Left ventricle myocardium inferior (tissue), 1 donor: ENCODE results near the gene KAT2A. TPM values are rescaled to one million over a fixed set of nuclear protein-coding genes. Genes with fewer than 3 reads are reported as not detected.
"Not testable (repeated sequence)": the region's sequence is repeated elsewhere in the genome, so short reads cannot be mapped to it uniquely, and the experiment has no call there.

Source experiments
- DNase-seq: peaks from one replicate; pipeline ENCODE4 v3.0.0-alpha.2; 2020
- H3K27ac ChIP-seq: fragments of 200-600 bp; replicated peaks from 2 replicates; pipeline ENCODE4 v1.8.0; 2021
- H3K27me3 ChIP-seq: fragments of 200-600 bp; 2 replicates; pipeline ENCODE4 v1.8.0; 2021; ENCODE audit warnings: low read depth
- H3K36me3 ChIP-seq: fragments of 200-600 bp; 2 replicates; pipeline ENCODE4 v1.8.0; 2021
- H3K4me1 ChIP-seq: fragments of 200-600 bp; 2 replicates; pipeline ENCODE4 v1.8.0; 2021
- H3K4me3 ChIP-seq: fragments of 200-600 bp; 2 replicates; pipeline ENCODE4 v1.8.0; 2021; ENCODE audit warnings: mild to moderate bottlenecking, moderate library complexity
- H3K9me3 ChIP-seq: fragments of 200-600 bp; replicated peaks from 2 replicates; pipeline ENCODE4 v1.8.0; 2021
- CTCF ChIP-seq: fragments of 200-600 bp; IDR thresholded peaks from 2 replicates; pipeline ENCODE4 v1.8.0; 2021; ENCODE audit warnings: antibody characterized with exemption, mild to moderate bottlenecking, borderline replicate concordance
- intact Hi-C: fragments of 100-400 bp; cut with micrococcal nuclease; formaldehyde crosslinking; loops from one replicate; pipeline ENCODE4 v1.11.0; 2022
- total RNA-seq: library from RNA; stranded (reverse); fragmentation: NEBNext Ultra II Directional; extraction: Animal tissue kit (Norgen Biotek cat#: 25700); gene quantifications from one replicate; pipeline ENCODE4 v1.2.1, GENCODE V29; 2021
- donor health status: DM: no; HTN: yes; CAD: no; lungs with severe emphysema.

The KAT2A gene
- total RNA-seq, 1 donor from 2014 or later, result 25.7 TPM

DNA sequence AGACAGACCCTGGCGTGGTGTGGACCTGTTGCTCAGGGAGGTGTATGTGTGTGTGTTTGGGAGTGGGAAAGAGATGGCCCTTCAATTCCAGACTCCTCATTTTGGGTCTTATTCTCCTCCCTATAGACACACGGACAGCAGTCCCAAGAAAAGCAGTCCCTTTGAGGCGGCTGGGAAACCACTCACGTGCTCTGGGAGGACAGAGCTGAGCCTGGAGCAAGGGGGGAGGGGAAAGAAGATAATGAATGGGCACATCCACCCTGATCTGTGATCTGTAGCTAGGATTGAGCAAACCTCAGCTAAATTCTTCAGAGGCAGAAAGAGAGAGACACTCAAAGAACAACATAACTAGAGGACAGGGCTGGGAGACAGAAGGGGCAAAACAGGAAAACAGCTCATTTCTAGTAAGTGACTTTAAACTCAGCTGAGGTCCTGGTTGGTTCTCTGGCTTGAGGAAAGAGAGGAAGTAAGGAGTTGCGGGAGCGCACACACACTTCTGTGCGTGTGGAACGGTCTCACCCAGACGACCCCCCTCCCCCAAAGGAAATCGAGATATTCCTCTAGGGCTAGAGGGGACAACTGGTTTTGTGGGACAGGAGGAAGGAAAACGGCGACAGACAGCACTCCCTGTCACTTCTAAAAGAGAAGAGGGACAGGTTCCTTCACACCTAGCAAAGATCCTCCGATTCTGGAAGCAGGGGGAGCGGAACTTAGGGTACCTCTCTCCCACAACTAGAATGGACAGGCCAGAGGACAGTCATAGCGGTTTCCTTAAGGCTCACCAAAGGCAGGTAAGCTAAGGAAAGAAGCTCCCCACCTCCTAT lies 33.0 kb upstream of the KAT2A start:
- TF ChIP-seq CTCF, result no peak
- intact Hi-C loops, result no loop called here
- no peaks in the 10 kb centered on the region for H3K27me3 ChIP-seq
- no peak for DNase-seq
- H3K4me1 ChIP-seq, result peaks cover 62% of the 10 kb centered on the region
- peak overlapping the region; percentile 100 for H3K4me3 ChIP-seq
- H3K36me3 ChIP-seq, result peaks cover 7% of the 10 kb centered on the region
- H3K9me3 ChIP-seq, result no peaks in the 10 kb centered on the region
- peak overlapping the region; percentile 91 for H3K27ac ChIP-seq

DNA sequence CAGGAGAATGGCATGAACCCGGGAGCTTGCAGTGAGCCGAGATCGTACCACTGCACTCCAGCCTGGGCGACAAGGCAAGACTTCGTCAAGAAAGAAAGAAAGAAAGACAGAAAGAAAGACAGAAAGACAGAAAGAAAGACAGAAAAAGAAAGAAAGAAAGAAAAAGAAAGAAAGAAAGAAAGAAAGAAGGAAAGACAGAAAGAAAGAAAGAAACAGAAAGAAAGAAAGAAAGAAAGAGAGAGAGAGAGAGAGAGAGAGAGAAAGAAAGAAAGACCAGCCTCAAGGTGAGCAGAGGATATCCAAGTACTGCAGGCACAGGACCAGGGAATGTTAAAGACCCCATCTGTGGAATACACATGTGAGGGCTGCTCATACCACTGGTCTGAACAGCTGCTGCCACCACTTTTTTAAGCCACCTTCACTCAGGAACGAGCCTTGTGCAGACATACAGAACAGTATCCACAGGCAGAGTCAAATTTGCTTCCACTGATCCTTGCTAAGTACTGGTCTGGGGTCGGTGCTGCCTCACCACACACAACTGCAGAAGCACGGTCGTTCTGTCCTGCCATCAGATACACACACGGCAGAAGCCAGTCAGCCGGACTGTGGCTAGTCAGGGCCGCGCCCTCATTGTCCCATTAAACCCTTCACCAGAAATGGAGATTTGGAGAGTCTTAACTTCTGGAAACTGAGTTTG lies 25.9 kb upstream of the KAT2A start:
- H3K4me1 ChIP-seq, result peaks cover 54% of the 10 kb centered on the region
- H3K4me3 ChIP-seq, result no peak overlapping the region
- no peaks in the 10 kb centered on the region for H3K9me3 ChIP-seq
- no peak for DNase-seq
- peaks cover 23% of the 10 kb centered on the region for H3K36me3 ChIP-seq
- intact Hi-C loops, result no loop called here
- TF ChIP-seq CTCF, result no peak
- H3K27ac ChIP-seq, result no peak overlapping the region
- H3K27me3 ChIP-seq, result no peaks in the 10 kb centered on the region

DNA sequence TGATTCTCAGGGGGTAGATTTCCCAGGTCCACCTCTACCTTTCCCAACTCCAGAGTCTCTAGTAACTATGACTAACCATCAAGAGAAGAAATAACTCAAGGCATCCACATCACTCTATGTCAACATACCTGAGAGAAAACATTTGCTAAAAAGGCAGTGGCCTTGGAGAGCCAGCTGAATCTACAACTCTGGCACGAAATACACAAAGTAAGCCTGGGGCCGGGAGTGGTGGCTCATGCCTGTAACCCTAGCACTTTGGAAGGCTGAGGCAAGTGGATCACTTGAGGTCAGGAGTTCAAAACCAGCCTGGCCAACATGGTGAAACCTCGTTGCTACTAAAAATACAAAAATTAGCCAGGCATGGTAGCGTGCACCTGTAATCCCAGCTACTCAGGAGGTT lies 22.0 kb upstream of the KAT2A start:
- H3K36me3 ChIP-seq, intact Hi-C loops, H3K27me3 ChIP-seq, DNase-seq, H3K9me3 ChIP-seq, H3K4me3 ChIP-seq: not testable (repeated sequence)
- H3K4me1 ChIP-seq, result peaks cover 54% of the 10 kb centered on the region
- H3K27ac ChIP-seq, result peak overlapping the region; percentile 56

- intact Hi-C loops, result no loop called here
- H3K9me3 ChIP-seq, result no peaks in the 10 kb centered on the region
- H3K27me3 ChIP-seq, result no peaks in the 10 kb centered on the region
- H3K4me1 ChIP-seq, result peaks cover 61% of the 10 kb centered on the region
- no peak for DNase-seq
- peaks cover 7% of the 10 kb centered on the region for H3K36me3 ChIP-seq
- H3K27ac ChIP-seq, result peak overlapping the region; percentile 56
- no peak for TF ChIP-seq CTCF
- H3K4me3 ChIP-seq, result no peak overlapping the region
Observed at GRCh38 chr17:42142371-42142896, 21.3 kb upstream of the KAT2A start.

DNA sequence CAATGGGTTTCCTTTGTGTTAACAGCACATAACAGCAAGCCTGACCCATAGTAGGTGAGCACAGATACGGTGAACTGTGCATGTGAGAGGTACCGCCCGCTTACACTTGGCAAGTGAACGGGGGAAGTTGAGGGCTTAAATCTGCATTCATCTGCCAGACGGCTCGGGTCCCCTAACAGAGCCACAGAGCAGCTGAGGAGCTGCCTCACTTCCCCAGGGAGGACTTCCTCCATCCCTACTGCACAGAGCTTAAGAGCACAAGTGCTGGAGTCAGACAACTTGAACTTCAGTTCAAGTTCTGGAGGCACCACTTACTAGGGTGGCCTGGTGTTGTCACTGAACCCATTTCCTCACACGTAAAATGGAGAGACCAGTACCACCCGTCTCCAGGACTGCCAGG lies 20.2 kb upstream of the KAT2A start:
- Histone ChIP-seq H3K9me3 (no peaks in the 10 kb centered on the region), H3K4me1 (peaks cover 72% of the 10 kb centered on the region), H3K4me3 (no peak overlapping the region), H3K36me3 (peaks cover 7% of the 10 kb centered on the region), H3K27ac (peak overlapping the region; percentile 56), H3K27me3 (no peaks in the 10 kb centered on the region)
- intact Hi-C loops, result no loop called here
- no peak for DNase-seq
- TF ChIP-seq CTCF, result no peak

- H3K4me3 ChIP-seq, H3K9me3 ChIP-seq, H3K27ac ChIP-seq, intact Hi-C loops, DNase-seq, H3K27me3 ChIP-seq, H3K36me3 ChIP-seq: not testable (repeated sequence)
- peaks cover 79% of the 10 kb centered on the region for H3K4me1 ChIP-seq
Observed at GRCh38 chr17:42140690-42141089, 19.5 kb upstream of the KAT2A start.
